T-helper 22 cell (primary cell): ENCODE data around the gene ETDC.

Source experiments
- DNase-seq: peaks from one replicate; pipeline ENCODE4 v3.0.0-alpha.2; 2020; ENCODE audit warnings: low read depth

ETDC gene

DNA sequence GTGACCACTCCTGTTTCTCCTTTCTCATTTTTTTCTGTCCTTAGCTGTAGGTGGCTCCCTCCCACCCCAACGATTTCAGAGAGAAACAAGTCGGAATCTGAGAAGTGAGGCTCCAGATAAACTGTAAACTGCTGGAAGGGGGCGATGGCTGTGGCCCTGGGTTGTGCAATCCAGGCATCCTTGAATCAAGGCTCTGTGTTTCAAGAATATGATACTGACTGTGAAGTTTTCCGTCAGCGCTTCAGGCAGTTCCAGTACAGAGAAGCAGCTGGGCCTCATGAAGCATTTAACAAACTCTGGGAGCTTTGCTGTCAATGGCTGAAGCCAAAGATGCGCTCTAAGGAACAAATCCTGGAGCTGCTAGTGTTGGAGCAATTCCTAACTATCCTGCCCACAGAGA, 37.7 kb downstream of the ETDC start:
- no peak for DNase-seq

DNA sequence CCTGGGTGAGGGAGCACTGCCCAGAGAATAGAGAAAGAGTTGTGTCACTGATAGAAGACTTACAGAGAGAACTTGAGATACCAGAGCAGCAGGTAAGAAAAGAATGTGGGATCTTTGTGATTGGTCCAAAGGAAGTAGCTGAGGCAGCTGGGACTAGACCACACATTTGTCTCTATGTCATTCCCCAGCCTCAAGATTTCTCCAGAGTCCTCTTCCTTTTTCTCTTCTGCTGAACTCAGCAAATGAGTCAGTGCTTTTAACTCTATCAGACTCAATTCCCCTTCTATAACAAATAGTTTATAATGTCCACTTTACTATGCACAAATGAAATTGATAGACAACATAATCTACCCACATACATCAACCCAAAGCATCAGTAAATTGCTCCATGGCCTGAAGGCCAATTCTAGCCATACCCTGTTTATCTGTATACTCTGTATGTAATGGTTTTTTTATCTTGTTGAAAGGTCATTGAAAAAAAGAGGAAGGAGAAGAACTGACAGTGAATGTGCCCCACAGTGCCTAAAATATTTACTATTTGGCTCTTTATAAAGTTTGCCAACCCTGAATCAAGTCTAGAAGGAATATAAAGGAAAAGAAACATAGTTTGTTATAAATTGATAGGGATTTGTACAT, 38.2 kb downstream of the ETDC start:
- no peak for DNase-seq

- DNase-seq, result no peak
Observed at GRCh38 chrX:135354288-135354687, 45.0 kb downstream of the ETDC start.
